ENCODE measurements around the gene TYRP1. TPM values are rescaled to one million over a fixed set of nuclear protein-coding genes. Genes with fewer than 3 reads are reported as not detected.

The TYRP1 gene
- total and polyA plus RNA-seq, 8 donors = 0.18 to 4.7 (median 2.2) TPM; not detected in 4

DNA sequence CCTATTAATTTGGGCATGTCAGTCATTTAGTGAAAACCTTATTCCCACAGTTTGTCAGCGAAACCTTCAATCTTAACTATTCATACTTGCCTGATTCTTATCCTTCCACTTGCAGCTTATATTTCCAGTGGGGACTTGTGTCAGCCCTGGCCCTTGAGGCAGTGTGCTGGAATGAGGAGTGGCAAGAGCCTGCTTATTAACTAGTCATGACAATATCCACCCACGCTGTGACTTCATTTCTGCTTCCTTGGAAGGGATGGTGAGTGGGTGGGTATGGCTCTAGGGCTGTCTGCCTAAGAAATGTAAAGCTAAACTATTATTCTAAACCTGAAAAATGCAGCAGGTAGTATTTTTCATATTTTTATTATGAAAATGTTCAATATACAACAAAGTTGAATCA is 47.7 kb downstream of the TYRP1 start:
- intact Hi-C loops (cut with DNase I; ENCODE audit: low total_unique reads) = no loop called here
- Histone ChIP-seq H3K9me3 (no peaks in the 10 kb centered on the region), H3K27me3 (no peaks in the 10 kb centered on the region), H3K36me3 (no peaks in the 10 kb centered on the region), H3K4me3 (no peak overlapping the region), H3K4me1 (no peaks in the 10 kb centered on the region), H3K27ac (no peak overlapping the region)
- WGBS, 5 donors = 85 to 92% (median 91%) methylated on average over 2 of the region's 2 CpGs
- TF ChIP-seq POLR2AphosphoS5 (IDR thresholded peaks at IDR 0.05) (no peak), POLR2A (IDR thresholded peaks at IDR 0.05) (no peak), EP300 (IDR thresholded peaks at IDR 0.05) (no peak)
- TF ChIP-seq, protein P1, sequence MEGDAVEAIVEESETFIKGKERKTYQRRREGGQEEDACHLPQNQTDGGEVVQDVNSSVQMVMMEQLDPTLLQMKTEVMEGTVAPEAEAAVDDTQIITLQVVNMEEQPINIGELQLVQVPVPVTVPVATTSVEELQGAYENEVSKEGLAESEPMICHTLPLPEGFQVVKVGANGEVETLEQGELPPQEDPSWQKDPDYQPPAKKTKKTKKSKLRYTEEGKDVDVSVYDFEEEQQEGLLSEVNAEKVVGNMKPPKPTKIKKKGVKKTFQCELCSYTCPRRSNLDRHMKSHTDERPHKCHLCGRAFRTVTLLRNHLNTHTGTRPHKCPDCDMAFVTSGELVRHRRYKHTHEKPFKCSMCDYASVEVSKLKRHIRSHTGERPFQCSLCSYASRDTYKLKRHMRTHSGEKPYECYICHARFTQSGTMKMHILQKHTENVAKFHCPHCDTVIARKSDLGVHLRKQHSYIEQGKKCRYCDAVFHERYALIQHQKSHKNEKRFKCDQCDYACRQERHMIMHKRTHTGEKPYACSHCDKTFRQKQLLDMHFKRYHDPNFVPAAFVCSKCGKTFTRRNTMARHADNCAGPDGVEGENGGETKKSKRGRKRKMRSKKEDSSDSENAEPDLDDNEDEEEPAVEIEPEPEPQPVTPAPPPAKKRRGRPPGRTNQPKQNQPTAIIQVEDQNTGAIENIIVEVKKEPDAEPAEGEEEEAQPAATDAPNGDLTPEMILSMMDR (IDR thresholded peaks at IDR 0.05) = no peak
- DNase-seq = no peak

DNA sequence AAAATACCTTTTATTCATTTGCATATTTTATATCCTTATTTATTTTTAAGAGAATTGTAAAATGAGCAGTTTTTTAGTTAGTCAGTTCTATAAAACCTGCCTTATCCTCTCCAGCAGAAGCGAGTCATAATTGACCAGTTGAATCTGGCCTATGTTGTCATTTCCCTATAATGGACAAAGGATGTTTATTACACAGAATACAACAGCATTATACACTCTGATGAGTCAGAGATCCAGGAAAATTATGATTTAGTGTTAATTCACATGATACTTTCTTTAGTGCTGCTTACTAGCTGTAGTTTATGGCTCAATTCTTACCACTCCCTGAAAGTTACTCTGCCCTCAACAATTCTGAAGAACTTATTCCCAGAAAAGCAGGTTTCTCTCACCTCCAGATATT is 54.8 kb downstream of the TYRP1 start:
- Histone ChIP-seq H3K27ac (no peak overlapping the region), H3K27me3 (no peaks in the 10 kb centered on the region), H3K36me3 (no peaks in the 10 kb centered on the region), H3K9me3 (no peaks in the 10 kb centered on the region), H3K4me3 (no peak overlapping the region), H3K4me1 (no peaks in the 10 kb centered on the region)
- no peak for DNase-seq
- TF ChIP-seq, protein P1 (IDR thresholded peaks at IDR 0.05) = no peak
- TF ChIP-seq EP300 (IDR thresholded peaks at IDR 0.05) = no peak
- no peak for TF ChIP-seq POLR2A (IDR thresholded peaks at IDR 0.05)
- TF ChIP-seq POLR2AphosphoS5 (IDR thresholded peaks at IDR 0.05) = no peak
- 79 to 93% (median 86%) methylated on average over 1 of the region's 1 CpG for WGBS, 5 donors
- intact Hi-C loops (cut with DNase I; ENCODE audit: low total_unique reads) = no loop called here

DNA sequence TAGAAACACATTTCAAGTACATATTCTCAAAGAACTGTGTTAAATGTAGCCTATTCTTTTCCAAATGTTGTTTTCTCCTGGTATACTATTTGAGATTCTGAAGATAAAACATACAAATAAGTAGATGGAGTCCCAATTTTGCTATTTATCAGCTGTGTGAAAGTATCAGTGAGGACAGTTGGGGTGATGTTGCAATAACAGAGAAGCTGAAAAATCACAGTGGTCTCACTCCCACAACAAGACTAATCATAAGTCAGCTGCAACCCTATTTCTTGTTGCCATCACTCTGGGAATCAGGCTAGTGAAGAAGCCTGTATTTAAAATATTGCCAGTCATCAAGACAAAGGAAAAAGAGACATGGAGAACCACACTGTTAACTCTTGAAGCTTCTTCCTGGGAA is 55.8 kb downstream of the TYRP1 start:
- intact Hi-C loops (cut with DNase I; ENCODE audit: low total_unique reads) = no loop called here
- Histone ChIP-seq H3K4me1 (no peaks in the 10 kb centered on the region), H3K27ac (no peak overlapping the region), H3K27me3 (no peaks in the 10 kb centered on the region), H3K4me3 (no peak overlapping the region), H3K36me3 (no peaks in the 10 kb centered on the region), H3K9me3 (no peaks in the 10 kb centered on the region)
- DNase-seq = no peak
- TF ChIP-seq EP300 (IDR thresholded peaks at IDR 0.05) = no peak
- no peak for TF ChIP-seq POLR2AphosphoS5 (IDR thresholded peaks at IDR 0.05)
- no peak for TF ChIP-seq POLR2A (IDR thresholded peaks at IDR 0.05)
- TF ChIP-seq, protein P1 (IDR thresholded peaks at IDR 0.05) = no peak

DNA sequence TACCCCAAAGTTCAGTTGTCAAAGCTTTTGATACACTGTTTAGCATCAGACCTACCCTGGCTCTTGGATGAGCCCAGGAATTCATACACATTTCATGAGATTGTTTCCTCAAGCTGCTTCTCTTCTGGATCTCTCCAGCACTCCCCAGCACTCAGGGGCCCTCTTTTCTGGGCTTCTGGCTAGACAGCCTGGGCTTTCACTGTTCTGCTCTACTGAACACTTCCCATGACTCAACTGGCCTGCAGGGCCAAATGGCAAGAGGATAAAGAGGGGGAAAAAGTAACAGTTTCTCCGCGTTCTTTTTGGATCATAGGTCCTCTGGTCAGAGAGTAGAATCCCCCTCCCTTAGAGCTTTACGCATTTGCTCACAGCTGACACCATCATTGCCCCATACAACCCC is 60.7 kb downstream of the TYRP1 start:
- no peak for DNase-seq
- H3K9me3 ChIP-seq = no peaks in the 10 kb centered on the region
- TF ChIP-seq, protein P1 (IDR thresholded peaks at IDR 0.05) = no peak
- TF ChIP-seq EP300 (IDR thresholded peaks at IDR 0.05) (no peak), POLR2AphosphoS5 (IDR thresholded peaks at IDR 0.05) (no peak), POLR2A (IDR thresholded peaks at IDR 0.05) (no peak)
- H3K27ac ChIP-seq = no peak overlapping the region
- H3K36me3 ChIP-seq = no peaks in the 10 kb centered on the region
- no peaks in the 10 kb centered on the region for H3K27me3 ChIP-seq
- H3K4me1 ChIP-seq = no peaks in the 10 kb centered on the region
- 88 to 93% (median 92%) methylated on average over 3 of the region's 3 CpGs for WGBS, 5 donors
- H3K4me3 ChIP-seq = no peak overlapping the region
- intact Hi-C loops (cut with DNase I; ENCODE audit: low total_unique reads) = no loop called here

All from stomach (tissue), 9 donors.